GM12891 (cell line): Measurements from ENCODE around the gene SDF4.

Source experiments
- POLR2AphosphoS5 ChIP-seq: IDR thresholded peaks from 2 replicates; pipeline ENCODE4 v1.6.1; 2011; ENCODE audit warnings: low read depth, low read length, control low read depth
- TAF1 ChIP-seq: IDR thresholded peaks from 2 replicates; pipeline ENCODE4 v1.6.1; 2011; ENCODE audit warnings: low read depth, low read length, control low read depth

- TF ChIP-seq POLR2AphosphoS5 (no peak), TAF1 (no peak)
These were observed 63.1 kb downstream of the SDF4 start for GRCh38 chr1:1168451-1169411.
